Anterior cingulate cortex (tissue), 58 donors: ENCODE measurements around the gene RNF2.
"Not testable (repeated sequence)": the region's sequence is repeated elsewhere in the genome, so short reads cannot be mapped to it uniquely, and the experiment has no call there.

Source experiments
- DNase-seq, 58 donors: peaks; one replicate each; lab custom pipeline; 2025; lab: John Stamatoyannopoulos, UW

RNF2 gene

GRCh38 chr1:185044981-185045813 is at the start of gene RNF2:
TSS of gene RNF2 (plus strand) at chr1:185045558. CDS start at chr1:185087554, 41,996 bp downstream.
- DNase-seq: peak in 57 of 58 donors; percentile 16 to 87 (median 73)

- not testable (repeated sequence) for DNase-seq
Measured at GRCh38 chr1:184999974-185000373, 45.4 kb upstream of the RNF2 start.

- DNase-seq: not testable (repeated sequence)
Measured at GRCh38 chr1:185001312-185001880, 44.0 kb upstream of the RNF2 start.

GRCh38 chr1:185008838-185009237 is 36.5 kb upstream of the RNF2 start:
- no peak for DNase-seq

- no peak for DNase-seq
Measured at GRCh38 chr1:185010361-185010760, 35.0 kb upstream of the RNF2 start.

- DNase-seq: no peak
Measured at GRCh38 chr1:185014941-185015340, 30.4 kb upstream of the RNF2 start.

GRCh38 chr1:185015631-185016030 is 29.7 kb upstream of the RNF2 start:
- no peak for DNase-seq

GRCh38 chr1:185016880-185017279 is 28.5 kb upstream of the RNF2 start:
- no peak for DNase-seq

- DNase-seq: no peak
Measured at GRCh38 chr1:185017338-185017737, 28.0 kb upstream of the RNF2 start.

- no peak for DNase-seq
Measured at GRCh38 chr1:185017966-185018365, 27.4 kb upstream of the RNF2 start.

- no peak for DNase-seq
Measured at GRCh38 chr1:185027252-185027882, 18.0 kb upstream of the RNF2 start.

GRCh38 chr1:185033686-185034085 is 11.7 kb upstream of the RNF2 start:
- no peak for DNase-seq

GRCh38 chr1:185035258-185035657 is 10.1 kb upstream of the RNF2 start:
- DNase-seq: no peak

- no peak for DNase-seq
Measured at GRCh38 chr1:185038813-185039376, 6.5 kb upstream of the RNF2 start.

- DNase-seq: no peak
Measured at GRCh38 chr1:185039726-185040407, 5.5 kb upstream of the RNF2 start.

GRCh38 chr1:185040408-185040735 is 5.0 kb upstream of the RNF2 start:
- DNase-seq: no peak

- DNase-seq: no peak
Measured at GRCh38 chr1:185041742-185042141, 3.6 kb upstream of the RNF2 start.

- no peak for DNase-seq
Measured at GRCh38 chr1:185042737-185043136, 2.6 kb upstream of the RNF2 start.

GRCh38 chr1:185044387-185044786 is 971 bp upstream of the RNF2 start:
- peak in 1 of 58 donors; percentile 1 for DNase-seq

- peak in 39 of 58 donors; percentile 4 to 64 (median 33) for DNase-seq
Measured at GRCh38 chr1:185045814-185046492, 595 bp downstream of the RNF2 start.
